Panc1 (cell line): ENCODE measurements around the gene TEX264. TPM values are rescaled to one million over a fixed set of nuclear protein-coding genes. Genes with fewer than 3 reads are reported as not detected.

Source experiments
- ATAC-seq: fragments of 200-7000 bp; cut with Tn5 transposase; 2 replicates; pipeline ENCODE4 v1.9.1; 2020; ENCODE audit warnings: mild to moderate bottlenecking, moderate library complexity
- BruUV-seq: library from RNA; stranded (reverse); fragments of 400-500 nt; replicated peaks from 2 replicates; lab custom pipeline; 2021; lab: Mats Ljungman, UMichigan
- CTCF ChIA-PET: fragments of 300-600 bp; sonication (Branson Sonifier 250); formaldehyde crosslinking; loops from one replicate; lab custom pipeline; 2022; ENCODE audit warnings: antibody characterized with exemption; lab: Charles Lee
- POLR2A ChIA-PET: fragments of 300-600 bp; sonication (Branson Sonifier 250); formaldehyde crosslinking; loops from one replicate; lab custom pipeline; 2022; ENCODE audit warnings: antibody characterized with exemption; lab: Charles Lee
- DNase-seq: peaks from one replicate; pipeline ENCODE4 v3.0.0-alpha.2; 2010; ENCODE audit warnings: low read depth, low spot score
- H3K27ac ChIP-seq: 2 replicates; pipeline ENCODE4 v1.5.1; 2011; ENCODE audit warnings: mild to moderate bottlenecking, low read length, inconsistent platforms
- H3K27me3 ChIP-seq: fragments of 200-500 bp; sonication (Bioruptor generic); 2 replicates; pipeline ENCODE4 v1.6.0; 2014; ENCODE audit warnings: low read length, inconsistent platforms; ENCODE audit not compliant: control insufficient read depth, insufficient read depth
- H3K36me3 ChIP-seq: fragments of 200-500 bp; sonication (Bioruptor generic); 2 replicates; pipeline ENCODE4 v1.5.1; 2014; ENCODE audit warnings: inconsistent platforms, mild to moderate bottlenecking, low read length, moderate library complexity; ENCODE audit not compliant: control insufficient read depth, insufficient read depth
- H3K4me1 ChIP-seq: 2 replicates; pipeline ENCODE4 v1.5.1; 2011; ENCODE audit warnings: inconsistent platforms, mild to moderate bottlenecking, low read length, moderate library complexity; ENCODE audit not compliant: control insufficient read depth, insufficient read depth
- H3K4me3 ChIP-seq, 2 experiments: 2 replicates each; pipeline ENCODE4 v1.5.1; 2011 to 2012; ENCODE audit warnings: low read depth in 2 of 2, low read length in 2 of 2, mild to moderate bottlenecking in 2 of 2, inconsistent platforms in 1 of 2, moderate library complexity in 1 of 2
- H3K9me3 ChIP-seq: fragments of 200-500 bp; sonication (Bioruptor generic); 2 replicates; pipeline ENCODE4 v1.5.1; 2014; ENCODE audit warnings: low read depth, mild to moderate bottlenecking, inconsistent platforms, low read length, moderate library complexity; ENCODE audit not compliant: control insufficient read depth, insufficient read depth
- CTCF ChIP-seq: fragments of 450-650 bp; IDR thresholded peaks from 2 replicates; pipeline ENCODE4 v1.5.1; 2017; ENCODE audit warnings: mild to moderate bottlenecking
- POLR2AphosphoS5 ChIP-seq: IDR thresholded peaks from 2 replicates; pipeline ENCODE4 v1.6.1; 2012; ENCODE audit warnings: mild to moderate bottlenecking, low read depth, low read length, moderate library complexity
- REST ChIP-seq, 2 experiments: IDR thresholded peaks; 2 replicates each; pipeline ENCODE4 v1.6.1; 2011 to 2012; ENCODE audit warnings: low read depth in 2 of 2, control low read depth in 1 of 2, low read length in 1 of 2, mild to moderate bottlenecking in 1 of 2, moderate library complexity in 1 of 2; ENCODE audit not compliant: insufficient read depth in 1 of 2
- SIN3A ChIP-seq: IDR thresholded peaks from 2 replicates; pipeline ENCODE4 v1.6.1; 2012; ENCODE audit warnings: low read depth, mild to moderate bottlenecking, low read length, moderate library complexity, borderline replicate concordance; ENCODE audit not compliant: insufficient read depth
- TCF7L2 ChIP-seq: IDR thresholded peaks from 2 replicates; pipeline ENCODE4 v1.6.1; 2011; ENCODE audit warnings: mild to moderate bottlenecking, low read depth, low read length, inconsistent platforms
- in situ Hi-C: cut with HindIII; loops from 2 replicates; pipeline ENCODE4 v1.10.0; 2016; ENCODE audit warnings: low sequenced_read_pairs, low pct_unique_long_range_greater_than_20kb
- intact Hi-C: fragments of 100-400 bp; cut with micrococcal nuclease; formaldehyde crosslinking; loops from one replicate; pipeline ENCODE4 v1.10.0; 2022; ENCODE audit not compliant: unreplicated experiment
- total RNA-seq: library from RNA; stranded (reverse); gene quantifications from one replicate; pipeline ENCODE4 v1.2.1, GENCODE V29; 2021; ENCODE audit not compliant: unreplicated experiment

Gene TEX264
- total RNA-seq, 1 experiment from 2014 or later: 45.8 TPM

GRCh38 chr3:51676102-51676640 lies 5.1 kb downstream of the TEX264 start:
- ATAC-seq (no peak), DNase-seq (no peak)
- BruUV-seq: no TSS peak
- CTCF ChIA-PET: interaction anchor here (0.6 kb wide), 1 partner anchor 44 kb away, joined by 4 read pairs; no protein-coding TSS in a partner anchor
- no peak overlapping the region for H3K4me3 ChIP-seq
- TF ChIP-seq REST (IDR thresholded peaks at IDR 0.05; ENCODE audit: insufficient read depth in 1 of 2, low read depth in 2 of 2, low read length in 1 of 2) (no peak), CTCF (no peak), POLR2AphosphoS5 (no peak), TCF7L2 (no peak), SIN3A (no peak)
- in situ Hi-C loops: no loop called here
- H3K27ac ChIP-seq: no peak overlapping the region
- no peaks in the 10 kb centered on the region for H3K27me3 ChIP-seq
- no peaks in the 10 kb centered on the region for H3K36me3 ChIP-seq
- intact Hi-C loops: no loop called here
- H3K4me1 ChIP-seq: peaks cover 7% of the 10 kb centered on the region
- H3K9me3 ChIP-seq: no peaks in the 10 kb centered on the region
- POLR2A ChIA-PET: no interaction called here

GRCh38 chr3:51677358-51677757 lies 6.3 kb downstream of the TEX264 start:
- DNase-seq (no peak), ATAC-seq (no peak)
- TF ChIP-seq SIN3A (no peak), REST (IDR thresholded peaks at IDR 0.05; ENCODE audit: insufficient read depth in 1 of 2, low read depth in 2 of 2, low read length in 1 of 2) (no peak), POLR2AphosphoS5 (no peak), CTCF (no peak), TCF7L2 (no peak)
- Histone ChIP-seq H3K27ac (no peak overlapping the region), H3K4me3 (no peak overlapping the region), H3K4me1 (peaks cover 3% of the 10 kb centered on the region), H3K9me3 (no peaks in the 10 kb centered on the region), H3K27me3 (no peaks in the 10 kb centered on the region), H3K36me3 (no peaks in the 10 kb centered on the region)
- BruUV-seq: no TSS peak
- in situ Hi-C loops: no loop called here
- CTCF ChIA-PET: no interaction called here
- intact Hi-C loops: no loop called here
- POLR2A ChIA-PET: interaction anchor here (0.5 kb wide), 1 partner anchor 146 kb away, joined by 9 read pairs; no protein-coding TSS in a partner anchor
